Astrocyte (in vitro differentiated cells and primary cell): ENCODE data around the gene LGALSL. TPM values are rescaled to one million over a fixed set of nuclear protein-coding genes. Genes with fewer than 3 reads are reported as not detected.

Source experiments
- DNase-seq: peaks from one replicate; pipeline ENCODE4 v3.0.0-alpha.2; 2010; ENCODE audit warnings: low read depth
- FAIRE-seq: peaks from 2 replicates; lab custom pipeline; 2011; peaks lifted over from hg19 to GRCh38; lab: Jason Lieb, UNC
- H2AFZ ChIP-seq: 2 replicates; pipeline ENCODE4 v1.6.0; 2012; ENCODE audit warnings: low read depth, low read length, inconsistent platforms
- H3K27ac ChIP-seq: 2 replicates; pipeline ENCODE4 v1.5.1; 2011; ENCODE audit warnings: low read depth, low read length, inconsistent platforms
- H3K27me3 ChIP-seq: 2 replicates; pipeline ENCODE4 v1.6.0; 2011; ENCODE audit warnings: low read length, inconsistent platforms; ENCODE audit not compliant: insufficient read depth
- H3K36me3 ChIP-seq: 2 replicates; pipeline ENCODE4 v1.5.1; 2011; ENCODE audit warnings: low read length, inconsistent platforms; ENCODE audit not compliant: insufficient read depth
- H3K4me1 ChIP-seq: 2 replicates; pipeline ENCODE4 v1.5.1; 2011; ENCODE audit warnings: low read length, inconsistent platforms; ENCODE audit not compliant: insufficient read depth
- H3K4me2 ChIP-seq: 2 replicates; pipeline ENCODE4 v1.6.0; 2012; ENCODE audit warnings: low read length, inconsistent platforms
- H3K4me3 ChIP-seq: 2 replicates; pipeline ENCODE4 v1.5.1; 2011; ENCODE audit warnings: low read depth, mild to moderate bottlenecking, low read length, inconsistent platforms; ENCODE audit not compliant: insufficient read depth
- H3K79me2 ChIP-seq: 2 replicates; pipeline ENCODE4 v1.6.0; 2012; ENCODE audit warnings: mild to moderate bottlenecking, low read length, inconsistent platforms; ENCODE audit not compliant: insufficient read depth
- H3K9ac ChIP-seq: 2 replicates; pipeline ENCODE4 v1.6.0; 2012; ENCODE audit warnings: mild to moderate bottlenecking, low read length, inconsistent platforms
- H3K9me3 ChIP-seq: 2 replicates; pipeline ENCODE4 v1.5.1; 2012; ENCODE audit warnings: low read depth, mild to moderate bottlenecking, low read length, inconsistent platforms; ENCODE audit not compliant: insufficient read depth
- H4K20me1 ChIP-seq: 2 replicates; pipeline ENCODE4 v1.6.0; 2012; ENCODE audit warnings: low read length, inconsistent platforms; ENCODE audit not compliant: insufficient read depth
- H3K27ac Mint-ChIP-seq: one replicate; pipeline ENCODE4 v1.8.0; 2021; ENCODE audit warnings: mild to moderate bottlenecking, mixed read lengths; ENCODE audit not compliant: unreplicated experiment
- H3K27me3 Mint-ChIP-seq: one replicate; pipeline ENCODE4 v1.8.0; 2021; ENCODE audit warnings: low read depth, mixed read lengths; ENCODE audit not compliant: unreplicated experiment
- H3K36me3 Mint-ChIP-seq: one replicate; pipeline ENCODE4 v1.8.0; 2021; ENCODE audit warnings: low read depth, mixed read lengths; ENCODE audit not compliant: unreplicated experiment
- H3K4me1 Mint-ChIP-seq: one replicate; pipeline ENCODE4 v1.8.0; 2021; ENCODE audit warnings: low read depth, mixed read lengths; ENCODE audit not compliant: unreplicated experiment
- H3K4me3 Mint-ChIP-seq: one replicate; pipeline ENCODE4 v1.8.0; 2021; ENCODE audit warnings: mild to moderate bottlenecking, moderate library complexity, mixed read lengths; ENCODE audit not compliant: unreplicated experiment
- H3K9me3 Mint-ChIP-seq: one replicate; pipeline ENCODE4 v1.8.0; 2021; ENCODE audit warnings: mild to moderate bottlenecking, mixed read lengths; ENCODE audit not compliant: unreplicated experiment
- CTCF ChIP-seq: IDR thresholded peaks from 2 replicates; pipeline ENCODE4 v1.5.1; 2011; ENCODE audit warnings: low read depth, mild to moderate bottlenecking, inconsistent platforms, low read length, moderate library complexity; ENCODE audit not compliant: insufficient read depth
- EZH2 ChIP-seq: IDR thresholded peaks from 2 replicates; pipeline ENCODE4 v1.6.1; 2012; ENCODE audit warnings: mild to moderate bottlenecking, low read length, inconsistent platforms; ENCODE audit not compliant: insufficient read depth
- total RNA-seq: library from RNA; stranded (reverse); gene quantifications from 2 replicates; pipeline ENCODE4 v1.2.1, GENCODE V29; 2021

Gene LGALSL
- total RNA-seq, 1 donor from 2014 or later, result 14.0 TPM

GRCh38 chr2:64477979-64478378, 24.0 kb downstream of the LGALSL start:
- Histone ChIP-seq H2AFZ (no peak overlapping the region), H3K9me3 (no peaks in the 10 kb centered on the region), H3K27ac (no peak overlapping the region), H3K4me1 (peaks cover 3% of the 10 kb centered on the region), H3K79me2 (no peaks in the 10 kb centered on the region), H3K4me2 (no peak overlapping the region), H3K9ac (no peak overlapping the region), H3K36me3 (no peaks in the 10 kb centered on the region), H3K4me3 (no peak overlapping the region), H4K20me1 (no peaks in the 10 kb centered on the region), H3K27me3 (peaks cover 29% of the 10 kb centered on the region)
- no peaks in the 10 kb centered on the region for H3K36me3 Mint-ChIP-seq
- H3K27ac Mint-ChIP-seq, result no peak overlapping the region
- FAIRE-seq, result no peak
- no peak for TF ChIP-seq EZH2
- TF ChIP-seq CTCF, result no peak
- peaks cover 8% of the 10 kb centered on the region for H3K4me1 Mint-ChIP-seq
- H3K27me3 Mint-ChIP-seq, result peaks cover 14% of the 10 kb centered on the region
- no peak for DNase-seq
- H3K4me3 Mint-ChIP-seq, result no peak overlapping the region
- no peaks in the 10 kb centered on the region for H3K9me3 Mint-ChIP-seq

- peaks cover 28% of the 10 kb centered on the region for H3K27me3 ChIP-seq
- no peaks in the 10 kb centered on the region for H3K9me3 ChIP-seq
- no peaks in the 10 kb centered on the region for H3K36me3 ChIP-seq
- TF ChIP-seq EZH2 (no peak), CTCF (no peak)
- H3K27ac ChIP-seq, result no peak overlapping the region
- H4K20me1 ChIP-seq, result no peaks in the 10 kb centered on the region
- H3K4me2 ChIP-seq, result no peak overlapping the region
- no peaks in the 10 kb centered on the region for H3K79me2 ChIP-seq
- no peak overlapping the region for H3K9ac ChIP-seq
- FAIRE-seq (no peak), DNase-seq (no peak)
- H3K9me3 Mint-ChIP-seq, result no peaks in the 10 kb centered on the region
- H3K4me3 ChIP-seq, result no peak overlapping the region
- peaks cover 8% of the 10 kb centered on the region for H3K4me1 Mint-ChIP-seq
- H3K27me3 Mint-ChIP-seq, result peaks cover 10% of the 10 kb centered on the region
- no peaks in the 10 kb centered on the region for H3K36me3 Mint-ChIP-seq
- no peak overlapping the region for H2AFZ ChIP-seq
- no peak overlapping the region for H3K4me3 Mint-ChIP-seq
- no peak overlapping the region for H3K27ac Mint-ChIP-seq
- H3K4me1 ChIP-seq, result peaks cover 5% of the 10 kb centered on the region
Observed at GRCh38 chr2:64478502-64479230, 24.7 kb downstream of the LGALSL start.
